AG09309 (cell line): Measurements from ENCODE around the gene CLEC2L.

Experiments
- DNase-seq: peaks from one replicate; pipeline ENCODE4 v3.0.0-alpha.2; 2010; ENCODE audit warnings: low read depth
- H3K4me3 ChIP-seq: 2 replicates; pipeline ENCODE4 v1.5.1; 2011; ENCODE audit warnings: mild to moderate bottlenecking, low read depth, low read length, moderate library complexity; ENCODE audit not compliant: control insufficient read depth
- TF ChIP-seq, protein P1 (sequence below): IDR thresholded peaks from 2 replicates; pipeline ENCODE4 v1.5.1; 2011; ENCODE audit warnings: mild to moderate bottlenecking, low read depth, low read length, inconsistent platforms; ENCODE audit not compliant: insufficient read depth, control insufficient read depth; ENCODE audit errors: missing control alignments

The CLEC2L gene

GRCh38 chr7:139526578-139527544 lies 3.4 kb downstream of the CLEC2L start:
- peak; percentile 89 for DNase-seq
- no peak overlapping the region for H3K4me3 ChIP-seq
- TF ChIP-seq, protein P1, sequence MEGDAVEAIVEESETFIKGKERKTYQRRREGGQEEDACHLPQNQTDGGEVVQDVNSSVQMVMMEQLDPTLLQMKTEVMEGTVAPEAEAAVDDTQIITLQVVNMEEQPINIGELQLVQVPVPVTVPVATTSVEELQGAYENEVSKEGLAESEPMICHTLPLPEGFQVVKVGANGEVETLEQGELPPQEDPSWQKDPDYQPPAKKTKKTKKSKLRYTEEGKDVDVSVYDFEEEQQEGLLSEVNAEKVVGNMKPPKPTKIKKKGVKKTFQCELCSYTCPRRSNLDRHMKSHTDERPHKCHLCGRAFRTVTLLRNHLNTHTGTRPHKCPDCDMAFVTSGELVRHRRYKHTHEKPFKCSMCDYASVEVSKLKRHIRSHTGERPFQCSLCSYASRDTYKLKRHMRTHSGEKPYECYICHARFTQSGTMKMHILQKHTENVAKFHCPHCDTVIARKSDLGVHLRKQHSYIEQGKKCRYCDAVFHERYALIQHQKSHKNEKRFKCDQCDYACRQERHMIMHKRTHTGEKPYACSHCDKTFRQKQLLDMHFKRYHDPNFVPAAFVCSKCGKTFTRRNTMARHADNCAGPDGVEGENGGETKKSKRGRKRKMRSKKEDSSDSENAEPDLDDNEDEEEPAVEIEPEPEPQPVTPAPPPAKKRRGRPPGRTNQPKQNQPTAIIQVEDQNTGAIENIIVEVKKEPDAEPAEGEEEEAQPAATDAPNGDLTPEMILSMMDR: no peak

- TF ChIP-seq, protein P1: no peak
- H3K4me3 ChIP-seq: no peak overlapping the region
- DNase-seq: no peak
Observed at GRCh38 chr7:139531094-139531493, 7.6 kb downstream of the CLEC2L start.

GRCh38 chr7:139532636-139533155 lies 9.2 kb downstream of the CLEC2L start:
- no peak for DNase-seq
- H3K4me3 ChIP-seq: no peak overlapping the region
- TF ChIP-seq, protein P1: no peak

DNA sequence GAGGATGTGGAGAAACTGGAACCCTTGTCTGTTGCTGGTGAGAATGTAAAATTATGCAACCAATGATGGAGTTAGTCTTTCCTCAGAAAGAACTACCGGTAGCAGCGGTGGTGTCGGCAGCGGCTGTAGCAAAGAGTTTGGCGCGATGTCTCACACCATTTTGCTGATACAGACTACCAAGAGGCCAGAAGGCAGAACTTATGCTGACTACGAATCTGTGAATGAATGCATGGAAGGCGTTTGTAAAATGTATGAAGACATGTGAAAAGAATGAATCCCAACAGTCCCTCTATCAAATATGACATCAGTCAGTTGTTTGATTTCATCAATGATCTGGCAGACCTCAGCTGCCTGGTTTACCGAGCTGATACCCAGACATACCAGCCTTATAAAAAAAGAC lies 10.6 kb downstream of the CLEC2L start:
- no peak for DNase-seq
- TF ChIP-seq, protein P1: no peak
- H3K4me3 ChIP-seq: no peak overlapping the region

DNA sequence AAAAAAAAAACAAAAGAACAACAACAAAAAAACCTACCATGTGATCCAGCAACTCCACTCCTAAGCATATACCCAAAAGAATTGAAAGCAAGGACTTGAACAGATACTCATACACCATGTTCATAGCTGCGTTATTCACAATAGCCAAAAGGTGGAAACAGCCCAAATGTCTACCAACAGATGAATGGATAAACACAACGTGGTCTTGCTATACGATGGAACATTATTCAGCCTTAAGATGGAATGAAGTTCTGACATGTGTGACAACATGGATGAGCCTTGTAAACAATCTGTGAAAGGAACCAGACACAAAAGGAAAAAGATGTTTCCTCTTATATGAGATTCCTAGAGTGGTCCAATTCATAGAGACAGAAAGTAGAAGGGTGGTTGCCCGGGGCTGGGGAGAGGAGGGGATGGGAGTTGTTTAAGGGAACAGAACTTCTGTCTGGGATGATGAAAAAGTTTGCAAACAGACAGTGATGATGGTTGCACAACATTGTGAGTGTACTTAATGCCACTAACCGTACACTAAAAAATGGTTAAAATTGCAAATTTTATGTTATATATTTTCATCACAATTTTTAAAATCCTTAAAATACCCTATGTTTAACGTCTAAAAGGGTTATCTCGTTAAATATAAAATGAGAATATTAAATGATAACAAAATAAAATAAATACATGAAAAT lies 11.6 kb downstream of the CLEC2L start:
- DNase-seq: no peak
- no peak overlapping the region for H3K4me3 ChIP-seq

GRCh38 chr7:139536152-139536551 lies 12.7 kb downstream of the CLEC2L start:
- TF ChIP-seq, protein P1: no peak
- no peak overlapping the region for H3K4me3 ChIP-seq
- DNase-seq: no peak

More for the DNA sequence above, 11.6 kb downstream of the CLEC2L start:
- TF ChIP-seq, protein P1: no peak
